SK-N-SH (cell line): ENCODE data around the gene ABR. TPM values are rescaled to one million over a fixed set of nuclear protein-coding genes. Genes with fewer than 3 reads are reported as not detected.

Experiments
- CTCF ChIA-PET: fragments of 300-600, 350-600 bp; formaldehyde crosslinking; extraction: SDS; loops from one replicate; lab custom pipeline; 2021; lab: Yijun Ruan, JAX
- POLR2A ChIA-PET: fragments of 350-600 bp; sonication (Branson Sonifier 250); formaldehyde crosslinking; extraction: SDS; loops from one replicate; lab custom pipeline; 2020; ENCODE audit warnings: antibody characterized with exemption, inconsistent platforms; lab: Yijun Ruan, JAX
- DNase-seq: peaks from one replicate; pipeline ENCODE4 v3.0.0; 2012
- H2AFZ ChIP-seq: fragments of 200-600 bp; sonication (generic); 2 replicates; pipeline ENCODE4 v1.8.1; 2016; ENCODE audit warnings: antibody characterized with exemption, mild to moderate bottlenecking, low read depth
- H3F3A ChIP-seq: fragments of 200-600 bp; sonication (generic); replicated peaks from 2 replicates; pipeline ENCODE3; 2016; ENCODE audit warnings: antibody characterized with exemption, mild to moderate bottlenecking; ENCODE audit not compliant: insufficient read depth
- H3K27ac ChIP-seq, 2 experiments: fragments of 200-500 bp in 1 of 2; fragments of 200-600 bp in 1 of 2; sonication (Bioruptor generic) in 1 of 2; sonication (generic), shearing (Covaris generic) in 1 of 2; 2 replicates each; pipeline versions ENCODE4 v1.5.1 to v1.6.1; 2014 to 2016; ENCODE audit warnings: low read depth in 2 of 2, inconsistent platforms in 1 of 2, low read length in 1 of 2, mild to moderate bottlenecking in 1 of 2, mixed read lengths in 1 of 2
- H3K27me3 ChIP-seq: fragments of 200-600 bp; sonication (generic), shearing (Covaris generic); 2 replicates; pipeline ENCODE4 v1.6.1; 2016; ENCODE audit warnings: mixed run types; ENCODE audit not compliant: insufficient read depth
- H3K36me3 ChIP-seq, 2 experiments: fragments of 200-500 bp in 1 of 2; fragments of 200-600 bp in 1 of 2; sonication (Bioruptor generic) in 1 of 2; sonication (generic) in 1 of 2; replicated peaks in 1 of 2; 2 replicates each; pipeline versions ENCODE3 to v1.5.1; 2014 to 2016; ENCODE audit warnings: low read length in 1 of 2, mild to moderate bottlenecking in 1 of 2; ENCODE audit not compliant: insufficient read depth in 2 of 2, control insufficient read depth in 1 of 2
- H3K4me1 ChIP-seq, 2 experiments: fragments of 200-500 bp in 1 of 2; fragments of 200-600 bp in 1 of 2; sonication (Bioruptor generic) in 1 of 2; sonication (generic), shearing (Covaris generic) in 1 of 2; 2 replicates each; pipeline versions ENCODE4 v1.5.1 to v1.6.1; 2014 to 2016; ENCODE audit warnings: low read depth in 1 of 2, low read length in 1 of 2, mixed run types in 1 of 2; ENCODE audit not compliant: insufficient read depth in 2 of 2, control insufficient read depth in 1 of 2
- H3K4me2 ChIP-seq: fragments of 200-600 bp; sonication (generic), shearing (Covaris generic); 2 replicates; pipeline ENCODE4 v1.6.1; 2017; ENCODE audit warnings: mixed run types
- H3K4me3 ChIP-seq, 2 experiments: fragments of 200-500 bp in 1 of 2; fragments of 200-600 bp in 1 of 2; sonication (Bioruptor generic) in 1 of 2; sonication (generic), shearing (Covaris generic) in 1 of 2; 2 replicates each; pipeline versions ENCODE4 v1.5.1 to v1.8.1; 2014 to 2016; ENCODE audit warnings: low read depth in 2 of 2, inconsistent platforms in 1 of 2, low read length in 1 of 2, mild to moderate bottlenecking in 1 of 2, mixed read lengths in 1 of 2, moderate library complexity in 1 of 2
- H3K79me2 ChIP-seq: fragments of 200-600 bp; sonication (generic); 2 replicates; pipeline ENCODE4 v1.8.1; 2017; ENCODE audit warnings: mild to moderate bottlenecking; ENCODE audit not compliant: insufficient read depth
- H3K9ac ChIP-seq: fragments of 200-600 bp; sonication (generic); 2 replicates; pipeline ENCODE4 v1.6.1; 2017; ENCODE audit warnings: mixed run types
- H3K9me2 ChIP-seq: fragments of 200-600 bp; sonication (generic); 2 replicates; pipeline ENCODE4 v1.6.1; 2017; ENCODE audit warnings: mixed run types
- H3K9me3 ChIP-seq: fragments of 200-600 bp; sonication (generic); 2 replicates; pipeline ENCODE4 v1.6.1; 2017; ENCODE audit warnings: mixed run types, mild to moderate bottlenecking, moderate library complexity
- H4K20me1 ChIP-seq: fragments of 200-600 bp; sonication (generic); 2 replicates; pipeline ENCODE4 v1.6.1; 2017; ENCODE audit warnings: mild to moderate bottlenecking, mixed run types; ENCODE audit not compliant: insufficient read depth
- CHD2 ChIP-seq: fragments of 150-350 bp; IDR thresholded peaks from 2 replicates; pipeline ENCODE4 v1.6.1; 2018; ENCODE audit warnings: low read length; ENCODE audit not compliant: partially characterized antibody
- EP300 ChIP-seq, 2 experiments: IDR thresholded peaks; 2 replicates each; pipeline versions ENCODE4 v1.4.0 to v1.6.1; 2012; ENCODE audit warnings: borderline replicate concordance in 1 of 2, low read depth in 1 of 2, low read length in 1 of 2
- EZH2phosphoT487 ChIP-seq: fragments of 200-600 bp; sonication (generic); IDR thresholded peaks from 2 replicates; pipeline ENCODE4 v1.6.1; 2017; ENCODE audit warnings: low read depth, mixed run types, mild to moderate bottlenecking, antibody characterized with exemption, moderate library complexity, borderline replicate concordance
- FOXJ3 ChIP-seq: sonication (generic); formaldehyde crosslinking; IDR thresholded peaks from 2 replicates; pipeline ENCODE4 v1.5.1; 2020; ENCODE audit warnings: mild to moderate bottlenecking, missing genetic modification reagents
- FOXM1 ChIP-seq: IDR thresholded peaks from 2 replicates; pipeline ENCODE4 v1.4.0; 2012; ENCODE audit warnings: low read depth, mild to moderate bottlenecking
- GABPA ChIP-seq: IDR thresholded peaks from 2 replicates; pipeline ENCODE4 v1.4.0; 2012; ENCODE audit warnings: low read depth, mild to moderate bottlenecking
- MXI1 ChIP-seq: IDR thresholded peaks from 2 replicates; pipeline ENCODE4 v1.6.1; 2012; ENCODE audit warnings: mild to moderate bottlenecking, low read depth, low read length, improper control_type of control experiment
- NRF1 ChIP-seq: IDR thresholded peaks from 2 replicates; pipeline ENCODE4 v1.6.1; 2012; ENCODE audit warnings: low read depth, mild to moderate bottlenecking, low read length
- RFX5 ChIP-seq: IDR thresholded peaks from 2 replicates; pipeline ENCODE4 v1.6.1; 2012; ENCODE audit warnings: mild to moderate bottlenecking, improper control_type of control experiment, low read length
- SMC3 ChIP-seq: IDR thresholded peaks from 2 replicates; pipeline ENCODE4 v1.6.1; 2012; ENCODE audit warnings: low read depth, low read length, improper control_type of control experiment
- TCF12 ChIP-seq: IDR thresholded peaks from 2 replicates; pipeline ENCODE4 v1.4.0; 2012
- TEAD4 ChIP-seq: IDR thresholded peaks from 2 replicates; pipeline ENCODE4 v1.4.0; 2012; ENCODE audit warnings: mild to moderate bottlenecking, borderline replicate concordance; ENCODE audit not compliant: insufficient read depth
- WGBS: methylation state at CpG from one replicate; pipeline ENCODE4 v1.1.6; 2017; ENCODE audit warnings: low lambda C conversion rate; 5-methylcytosine and 5-hydroxymethylcytosine counted together
- polyA plus RNA-seq, 3 experiments: library from polyadenylated mRNA; depleted of rRNA; stranded (reverse); fragments of >200 nt; gene quantifications; 2 replicates each; pipeline ENCODE4 v1.2.3, GENCODE V29; 2012
- TF ChIP-seq, protein P1 (sequence below): fragments of 150-350 bp; IDR thresholded peaks from 2 replicates; pipeline ENCODE4 v1.6.1; 2017; ENCODE audit warnings: antibody characterized with exemption, low read length, low read depth, borderline replicate concordance
- TF ChIP-seq, protein P2 (sequence below): IDR thresholded peaks from 2 replicates; pipeline ENCODE4 v1.4.0; 2012; ENCODE audit warnings: low read depth, borderline replicate concordance
- TF ChIP-seq, protein P3 (sequence below): IDR thresholded peaks from 2 replicates; pipeline ENCODE4 v1.4.0; 2012; ENCODE audit warnings: low read depth, borderline replicate concordance

The ABR gene
- polyA plus RNA-seq, 1 of the 3 experiments (the other 2 are of a cell fraction): 117 TPM

DNA sequence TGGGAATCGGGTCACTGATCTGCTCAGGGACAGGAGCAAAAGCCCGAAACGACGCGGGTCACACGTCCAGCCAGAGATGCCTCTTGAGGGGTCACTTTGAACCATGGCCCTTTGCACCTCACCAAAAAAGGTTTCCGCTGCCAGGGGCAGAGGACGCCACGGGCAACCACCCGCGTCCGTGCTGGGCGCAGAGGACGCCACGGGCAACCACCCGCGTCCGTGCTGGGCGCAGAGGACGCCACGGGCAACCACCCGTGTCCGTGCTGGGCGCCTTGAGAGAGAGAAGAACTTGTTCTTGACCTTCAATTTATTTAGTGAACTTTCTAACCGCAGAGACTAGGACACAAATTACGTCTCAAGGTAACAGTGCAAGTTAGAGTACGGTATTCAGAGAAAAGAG is 147.4 kb downstream of the ABR start:
- H3K4me2 ChIP-seq: no peak overlapping the region
- TF ChIP-seq TCF12: no peak
- TF ChIP-seq GABPA: no peak
- TF ChIP-seq, protein P1, sequence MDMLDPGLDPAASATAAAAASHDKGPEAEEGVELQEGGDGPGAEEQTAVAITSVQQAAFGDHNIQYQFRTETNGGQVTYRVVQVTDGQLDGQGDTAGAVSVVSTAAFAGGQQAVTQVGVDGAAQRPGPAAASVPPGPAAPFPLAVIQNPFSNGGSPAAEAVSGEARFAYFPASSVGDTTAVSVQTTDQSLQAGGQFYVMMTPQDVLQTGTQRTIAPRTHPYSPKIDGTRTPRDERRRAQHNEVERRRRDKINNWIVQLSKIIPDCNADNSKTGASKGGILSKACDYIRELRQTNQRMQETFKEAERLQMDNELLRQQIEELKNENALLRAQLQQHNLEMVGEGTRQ: no peak
- TF ChIP-seq NRF1: no peak
- no peak for TF ChIP-seq RFX5
- no peak for TF ChIP-seq SMC3
- no peak for TF ChIP-seq FOXJ3 (CRISPR knock-in tag)
- TF ChIP-seq, protein P2, sequence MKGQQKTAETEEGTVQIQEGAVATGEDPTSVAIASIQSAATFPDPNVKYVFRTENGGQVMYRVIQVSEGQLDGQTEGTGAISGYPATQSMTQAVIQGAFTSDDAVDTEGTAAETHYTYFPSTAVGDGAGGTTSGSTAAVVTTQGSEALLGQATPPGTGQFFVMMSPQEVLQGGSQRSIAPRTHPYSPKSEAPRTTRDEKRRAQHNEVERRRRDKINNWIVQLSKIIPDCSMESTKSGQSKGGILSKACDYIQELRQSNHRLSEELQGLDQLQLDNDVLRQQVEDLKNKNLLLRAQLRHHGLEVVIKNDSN: no peak
- no peak for TF ChIP-seq EZH2phosphoT487
- TF ChIP-seq EP300 (IDR thresholded peaks at IDR 0.05; ENCODE audit: borderline replicate concordance in 1 of 2, low read depth in 1 of 2, low read length in 1 of 2): no peak
- TF ChIP-seq, protein P3, sequence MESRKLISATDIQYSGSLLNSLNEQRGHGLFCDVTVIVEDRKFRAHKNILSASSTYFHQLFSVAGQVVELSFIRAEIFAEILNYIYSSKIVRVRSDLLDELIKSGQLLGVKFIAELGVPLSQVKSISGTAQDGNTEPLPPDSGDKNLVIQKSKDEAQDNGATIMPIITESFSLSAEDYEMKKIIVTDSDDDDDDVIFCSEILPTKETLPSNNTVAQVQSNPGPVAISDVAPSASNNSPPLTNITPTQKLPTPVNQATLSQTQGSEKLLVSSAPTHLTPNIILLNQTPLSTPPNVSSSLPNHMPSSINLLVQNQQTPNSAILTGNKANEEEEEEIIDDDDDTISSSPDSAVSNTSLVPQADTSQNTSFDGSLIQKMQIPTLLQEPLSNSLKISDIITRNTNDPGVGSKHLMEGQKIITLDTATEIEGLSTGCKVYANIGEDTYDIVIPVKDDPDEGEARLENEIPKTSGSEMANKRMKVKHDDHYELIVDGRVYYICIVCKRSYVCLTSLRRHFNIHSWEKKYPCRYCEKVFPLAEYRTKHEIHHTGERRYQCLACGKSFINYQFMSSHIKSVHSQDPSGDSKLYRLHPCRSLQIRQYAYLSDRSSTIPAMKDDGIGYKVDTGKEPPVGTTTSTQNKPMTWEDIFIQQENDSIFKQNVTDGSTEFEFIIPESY: no peak
- TF ChIP-seq TEAD4: no peak
- no peak for TF ChIP-seq MXI1
- TF ChIP-seq CHD2: no peak
- TF ChIP-seq FOXM1: no peak
- H3K9ac ChIP-seq: no peak overlapping the region
- H3F3A ChIP-seq: peaks cover 6% of the 10 kb centered on the region
- H4K20me1 ChIP-seq: peaks cover 58% of the 10 kb centered on the region
- no peak overlapping the region for H2AFZ ChIP-seq
- peaks cover 4% of the 10 kb centered on the region; the same call in 1 of the 2 replicates for H3K79me2 ChIP-seq
- WGBS: 94% methylated on average over 14 of the region's 27 CpGs
- POLR2A ChIA-PET: no interaction called here
- H3K36me3 ChIP-seq: peaks cover 2 to 10% of the 10 kb centered on the region in 2 experiments
- no peaks in the 10 kb centered on the region for H3K27me3 ChIP-seq
- H3K4me3 ChIP-seq: no peak overlapping the region
- H3K9me3 ChIP-seq: no peaks in the 10 kb centered on the region
- CTCF ChIA-PET: interaction anchor here (6.3 kb wide), 1 partner anchor 24 kb away, joined by 41 read pairs; no protein-coding TSS in a partner anchor
- H3K4me1 ChIP-seq: peaks cover 0 to 27% of the 10 kb centered on the region in 2 experiments; a peak in 1 of 4 replicates
- no peak overlapping the region for H3K27ac ChIP-seq
- H3K9me2 ChIP-seq: no peaks in the 10 kb centered on the region
- DNase-seq: no peak
